Effector memory CD4-positive, alpha-beta T cell (primary cell): Measurements from ENCODE around the gene CD80.

ENCODE experiments used
- DNase-seq, 3 donors: peaks; one replicate each; pipeline ENCODE4 v3.0.0-alpha.2; 2020
- H3K27ac ChIP-seq: 2 replicates; pipeline ENCODE4 v1.7.0; 2013; ENCODE audit warnings: mild to moderate bottlenecking, low read length, moderate library complexity; ENCODE audit not compliant: insufficient read depth, poor library complexity, severe bottlenecking
- H3K27me3 ChIP-seq: replicated peaks from 2 replicates; pipeline ENCODE4 v1.7.0; 2013; ENCODE audit warnings: mild to moderate bottlenecking, low read length; ENCODE audit not compliant: insufficient read depth, control insufficient read depth, poor library complexity, severe bottlenecking
- H3K36me3 ChIP-seq: 2 replicates; pipeline ENCODE4 v1.7.0; 2013; ENCODE audit warnings: mild to moderate bottlenecking, low read length, moderate library complexity; ENCODE audit not compliant: control insufficient read depth, insufficient read depth
- H3K4me1 ChIP-seq: 2 replicates; pipeline ENCODE4 v1.7.0; 2013; ENCODE audit warnings: low read length, mild to moderate bottlenecking; ENCODE audit not compliant: control insufficient read depth, insufficient read depth, poor library complexity, severe bottlenecking
- H3K4me3 ChIP-seq: 2 replicates; pipeline ENCODE4 v1.7.0; 2013; ENCODE audit warnings: low read length, low read depth, mild to moderate bottlenecking; ENCODE audit not compliant: insufficient read depth, poor library complexity, severe bottlenecking
- H3K9me3 ChIP-seq: 2 replicates; pipeline ENCODE4 v1.7.0; 2013; ENCODE audit warnings: mild to moderate bottlenecking, low read length, moderate library complexity; ENCODE audit not compliant: control insufficient read depth

The CD80 gene

GRCh38 chr3:119506631-119507030 is 52.8 kb downstream of the CD80 start:
- H3K27ac ChIP-seq, result no peak overlapping the region
- H3K9me3 ChIP-seq, result no peaks in the 10 kb centered on the region
- no peak overlapping the region for H3K4me3 ChIP-seq
- peaks cover 25% of the 10 kb centered on the region for H3K36me3 ChIP-seq
- H3K4me1 ChIP-seq, result no peaks in the 10 kb centered on the region
- no peak for DNase-seq
- no peaks in the 10 kb centered on the region for H3K27me3 ChIP-seq

- DNase-seq, result no peak
- Histone ChIP-seq H3K4me1 (peaks cover 3% of the 10 kb centered on the region), H3K9me3 (no peaks in the 10 kb centered on the region), H3K27me3 (no peaks in the 10 kb centered on the region), H3K36me3 (peaks cover 20% of the 10 kb centered on the region), H3K4me3 (no peak overlapping the region), H3K27ac (no peak overlapping the region)
Observed at GRCh38 chr3:119500901-119501300, 58.5 kb downstream of the CD80 start.

- H3K4me1 ChIP-seq, result peaks cover 3% of the 10 kb centered on the region
- no peak overlapping the region for H3K4me3 ChIP-seq
- H3K9me3 ChIP-seq, result no peaks in the 10 kb centered on the region
- H3K27ac ChIP-seq, result no peak overlapping the region
- DNase-seq, result no peak
- H3K36me3 ChIP-seq, result peaks cover 14% of the 10 kb centered on the region
- no peaks in the 10 kb centered on the region for H3K27me3 ChIP-seq
Observed at GRCh38 chr3:119500265-119500664, 59.1 kb downstream of the CD80 start.

- DNase-seq, result peak; percentile 94 to 97 (median 96)
- H3K27me3 ChIP-seq, result no peaks in the 10 kb centered on the region
- peak within 1 kb of the TSS; percentile 80 for H3K27ac ChIP-seq
- H3K9me3 ChIP-seq, result no peaks in the 10 kb centered on the region
- peak within 1 kb of the TSS; percentile 70 for H3K4me3 ChIP-seq
- peaks cover 3% of the 10 kb centered on the region for H3K4me1 ChIP-seq
- peaks cover 2% of the 10 kb centered on the region for H3K36me3 ChIP-seq
Observed at GRCh38 chr3:119498186-119499011, 61.0 kb downstream of the CD80 start, which contains the start of gene TIMMDC1. Gene TIMMDC1 (plus strand): TSS chr3:119498547. CDS start chr3:119498734, 187 bp downstream.

GRCh38 chr3:119497820-119498185 is 61.6 kb downstream of the CD80 start:
- peak overlapping the region; percentile 80 for H3K27ac ChIP-seq
- H3K36me3 ChIP-seq, result no peaks in the 10 kb centered on the region
- no peaks in the 10 kb centered on the region for H3K27me3 ChIP-seq
- peak overlapping the region; percentile 70 for H3K4me3 ChIP-seq
- H3K9me3 ChIP-seq, result no peaks in the 10 kb centered on the region
- peaks cover 3% of the 10 kb centered on the region for H3K4me1 ChIP-seq
- DNase-seq, result no peak

- DNase-seq, result no peak
- Histone ChIP-seq H3K4me1 (peaks cover 3% of the 10 kb centered on the region), H3K4me3 (no peak overlapping the region), H3K9me3 (no peaks in the 10 kb centered on the region), H3K36me3 (peaks cover 5% of the 10 kb centered on the region), H3K27ac (no peak overlapping the region), H3K27me3 (no peaks in the 10 kb centered on the region)
Observed at GRCh38 chr3:119494597-119494996, 64.8 kb downstream of the CD80 start.

GRCh38 chr3:119492810-119493209 is 66.6 kb downstream of the CD80 start:
- Histone ChIP-seq H3K27ac (no peak overlapping the region), H3K27me3 (no peaks in the 10 kb centered on the region), H3K9me3 (no peaks in the 10 kb centered on the region), H3K4me3 (no peak overlapping the region), H3K4me1 (no peaks in the 10 kb centered on the region), H3K36me3 (peaks cover 10% of the 10 kb centered on the region)
- DNase-seq, result no peak

GRCh38 chr3:119492128-119492527 is 67.3 kb downstream of the CD80 start:
- Histone ChIP-seq H3K4me1 (no peaks in the 10 kb centered on the region), H3K9me3 (no peaks in the 10 kb centered on the region), H3K27me3 (no peaks in the 10 kb centered on the region), H3K36me3 (peaks cover 12% of the 10 kb centered on the region), H3K4me3 (no peak overlapping the region), H3K27ac (no peak overlapping the region)
- DNase-seq, result no peak

- DNase-seq, result no peak
- Histone ChIP-seq H3K4me3 (no peak overlapping the region), H3K9me3 (no peaks in the 10 kb centered on the region), H3K27me3 (no peaks in the 10 kb centered on the region), H3K4me1 (no peaks in the 10 kb centered on the region), H3K27ac (no peak overlapping the region), H3K36me3 (peaks cover 31% of the 10 kb centered on the region)
Observed at GRCh38 chr3:119490153-119490552, 69.3 kb downstream of the CD80 start.

GRCh38 chr3:119485563-119485962 is 73.9 kb downstream of the CD80 start:
- Histone ChIP-seq H3K4me3 (no peak overlapping the region), H3K27me3 (no peaks in the 10 kb centered on the region), H3K27ac (no peak overlapping the region), H3K36me3 (peaks cover 39% of the 10 kb centered on the region), H3K4me1 (no peaks in the 10 kb centered on the region), H3K9me3 (no peaks in the 10 kb centered on the region)
- DNase-seq, result no peak
